GM21515 (cell line): ENCODE data around the gene OR56B4.
"Not testable (repeated sequence)": the region's sequence is repeated elsewhere in the genome, so short reads cannot be mapped to it uniquely, and the experiment has no call there.

ENCODE experiments used
- ATAC-seq: cut with Tn5 transposase; IDR thresholded peaks from one replicate; pipeline ENCODE4 v1.9.1; 2021; ENCODE audit not compliant: unreplicated experiment

The OR56B4 gene, protein sequence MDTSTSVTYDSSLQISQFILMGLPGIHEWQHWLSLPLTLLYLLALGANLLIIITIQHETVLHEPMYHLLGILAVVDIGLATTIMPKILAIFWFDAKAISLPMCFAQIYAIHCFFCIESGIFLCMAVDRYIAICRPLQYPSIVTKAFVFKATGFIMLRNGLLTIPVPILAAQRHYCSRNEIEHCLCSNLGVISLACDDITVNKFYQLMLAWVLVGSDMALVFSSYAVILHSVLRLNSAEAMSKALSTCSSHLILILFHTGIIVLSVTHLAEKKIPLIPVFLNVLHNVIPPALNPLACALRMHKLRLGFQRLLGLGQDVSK

DNA sequence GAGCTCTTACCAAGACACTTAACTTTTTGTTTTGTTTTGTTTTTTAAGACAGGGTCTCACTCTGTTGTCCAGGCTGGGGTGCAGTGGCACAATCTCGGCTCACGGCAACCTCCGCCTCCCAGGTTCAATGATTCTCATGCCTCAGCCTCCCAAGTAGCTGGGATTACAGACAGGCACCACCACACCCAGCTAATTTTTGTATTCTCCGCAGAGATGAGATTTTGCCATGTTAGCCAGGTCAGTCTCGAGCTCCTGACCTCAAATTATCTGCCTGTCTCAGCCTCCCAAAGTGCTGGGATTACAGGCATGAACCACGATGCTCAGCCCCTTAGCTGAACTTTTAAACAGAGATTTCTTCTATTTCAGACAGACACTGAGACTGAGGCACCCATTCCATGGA is at the start of gene OR56B4:
Gene OR56B4 (plus strand): TSS at position 301 of the 400 bp plus-strand sequence. CDS start 95 bp downstream, at position 396.
- not testable (repeated sequence) for ATAC-seq

DNA sequence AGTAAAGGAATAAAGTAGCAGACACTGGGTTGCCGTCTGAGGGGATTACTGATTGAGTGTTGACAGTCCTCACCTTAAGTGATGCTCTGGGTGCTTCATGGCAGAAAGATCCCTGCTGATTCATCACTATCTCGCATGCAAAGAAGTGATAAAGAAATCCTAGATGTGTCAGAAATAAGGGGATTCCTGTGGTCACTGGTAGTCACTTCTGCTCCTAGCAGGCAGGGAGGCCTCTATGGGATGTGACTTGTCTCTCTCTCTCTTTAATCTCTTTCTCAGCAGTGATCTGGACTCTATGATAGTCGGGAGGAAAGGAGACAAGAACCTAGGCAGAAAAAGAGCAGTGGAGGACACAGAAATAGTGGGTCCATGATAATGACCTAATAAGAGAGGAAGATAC is 46.0 kb upstream of the OR56B4 start:
- ATAC-seq, result no peak

DNA sequence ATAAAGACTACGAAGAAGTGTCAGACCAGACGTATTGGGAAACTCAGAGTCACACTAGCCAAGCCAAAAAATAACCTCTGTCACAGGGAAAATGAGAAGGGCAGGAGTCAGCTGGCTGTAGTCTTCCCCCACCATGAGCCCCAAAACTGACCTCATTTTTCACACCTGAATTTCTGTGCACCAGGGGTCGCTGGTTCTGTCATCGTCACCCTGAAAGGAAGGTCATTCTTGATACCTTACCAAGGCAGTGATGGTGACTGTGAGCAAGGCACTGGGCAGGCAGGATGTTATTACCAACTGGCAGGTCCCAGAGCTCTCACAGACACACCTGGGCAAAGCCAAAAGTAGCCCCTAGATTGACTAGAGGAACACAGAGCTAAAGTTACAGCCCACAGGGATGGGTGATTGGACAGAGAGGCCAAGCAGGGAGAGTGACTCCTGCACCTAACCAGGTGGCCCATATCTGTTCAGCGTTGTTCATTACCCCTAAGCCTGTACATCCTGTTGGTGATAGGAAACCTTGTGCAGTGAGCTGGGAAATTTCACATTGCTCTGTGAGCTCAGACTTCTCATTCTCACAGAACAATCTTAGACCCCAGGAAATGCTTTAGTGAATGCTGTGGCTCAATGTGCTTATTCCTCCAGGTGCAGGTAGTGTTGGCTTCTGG is 44.7 kb upstream of the OR56B4 start:
- ATAC-seq, result no peak

DNA sequence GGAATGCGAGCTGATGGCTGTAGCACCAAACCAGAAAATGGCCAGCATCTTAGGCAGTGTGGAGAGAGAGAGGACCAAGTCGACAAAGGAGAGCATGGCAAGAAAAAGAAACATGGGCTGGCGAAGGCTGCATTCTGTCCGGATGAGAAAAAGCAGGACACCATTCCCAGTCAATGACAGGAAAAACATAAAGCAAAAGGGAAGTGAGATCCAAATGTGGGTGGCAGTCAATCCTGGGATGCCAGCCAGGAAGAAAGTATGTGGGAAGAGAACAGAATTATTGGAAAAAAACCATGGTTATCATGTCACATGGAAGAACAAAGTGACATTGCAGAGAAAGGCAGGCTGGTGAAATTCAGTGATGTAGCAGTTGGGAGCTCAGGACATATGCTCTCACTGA is 40.0 kb upstream of the OR56B4 start:
- ATAC-seq, result no peak

DNA sequence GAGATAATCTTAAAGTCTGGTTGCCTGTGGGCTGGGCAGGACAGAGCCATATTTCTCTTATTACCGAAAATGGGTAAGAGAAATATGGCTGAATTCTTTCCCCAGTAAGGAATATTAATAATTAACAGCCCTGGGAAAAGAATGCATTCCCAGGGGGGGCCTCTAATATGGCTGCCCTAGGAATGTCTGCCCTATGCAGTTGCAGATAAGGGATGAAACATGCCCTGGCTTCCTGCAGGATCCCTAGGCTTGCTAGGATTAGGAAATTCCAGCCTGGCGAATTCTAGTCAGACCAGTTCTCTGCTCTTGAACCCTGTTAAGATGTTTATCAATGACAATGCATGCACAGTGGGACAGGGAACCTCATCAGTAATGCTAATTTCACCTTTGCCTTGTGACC is 31.0 kb upstream of the OR56B4 start:
- not testable (repeated sequence) for ATAC-seq

DNA sequence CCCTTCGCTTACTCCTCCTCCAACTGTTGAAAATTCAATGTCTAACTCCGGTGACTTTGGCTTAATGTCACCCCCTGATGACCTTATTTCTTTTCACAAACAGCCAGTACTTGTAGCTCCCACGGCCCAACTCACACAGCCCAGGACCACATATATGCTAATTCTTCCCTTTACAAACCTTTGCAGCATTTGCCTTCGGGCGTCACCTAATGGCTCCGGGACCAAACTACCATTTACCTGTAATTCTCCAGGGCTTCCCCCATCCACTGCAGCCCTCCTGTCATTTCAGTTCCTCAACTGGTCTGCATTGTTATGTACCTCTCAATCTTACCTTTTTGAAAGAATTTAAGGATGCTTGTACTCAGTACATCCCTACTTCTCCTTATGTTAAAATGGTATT is 29.8 kb upstream of the OR56B4 start:
- ATAC-seq, result no peak

DNA sequence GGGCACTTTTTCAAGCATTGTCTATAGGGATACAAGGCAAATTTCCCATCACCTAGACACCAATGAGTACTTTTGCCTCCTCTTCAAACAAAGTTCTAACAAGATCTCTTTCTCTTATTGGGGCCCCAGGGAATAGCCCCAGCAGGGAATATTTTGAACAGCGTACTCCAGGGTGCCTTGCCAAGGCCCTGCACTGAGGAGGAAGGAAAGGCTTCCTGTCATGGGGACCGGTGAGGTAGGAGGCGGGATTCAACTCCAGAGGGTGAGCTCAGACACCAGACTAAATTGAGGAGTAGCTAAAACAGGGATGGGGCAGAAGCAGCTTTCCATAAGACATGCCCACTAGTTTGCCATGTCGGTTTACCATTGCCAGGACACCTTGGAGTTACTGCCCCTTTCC is 28.0 kb upstream of the OR56B4 start:
- no peak for ATAC-seq

DNA sequence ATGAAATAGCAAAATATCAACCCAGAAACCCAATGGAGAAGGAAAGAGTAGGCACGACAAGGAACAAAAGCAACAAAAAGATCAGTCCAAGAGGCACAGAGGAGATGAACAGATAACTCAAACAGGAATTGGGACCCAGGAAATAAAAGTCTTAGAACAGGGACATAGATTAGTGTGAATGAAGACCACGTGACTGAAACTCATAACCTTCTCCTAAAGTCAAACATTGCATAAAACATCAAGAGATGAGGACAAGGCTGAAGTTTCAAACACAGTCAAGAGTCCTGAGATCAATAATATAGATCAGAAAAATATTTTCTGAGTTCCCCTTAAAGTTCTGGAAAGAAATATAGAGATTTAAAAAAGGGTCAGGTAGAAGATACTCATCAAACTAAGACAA is 24.4 kb upstream of the OR56B4 start:
- no peak for ATAC-seq

DNA sequence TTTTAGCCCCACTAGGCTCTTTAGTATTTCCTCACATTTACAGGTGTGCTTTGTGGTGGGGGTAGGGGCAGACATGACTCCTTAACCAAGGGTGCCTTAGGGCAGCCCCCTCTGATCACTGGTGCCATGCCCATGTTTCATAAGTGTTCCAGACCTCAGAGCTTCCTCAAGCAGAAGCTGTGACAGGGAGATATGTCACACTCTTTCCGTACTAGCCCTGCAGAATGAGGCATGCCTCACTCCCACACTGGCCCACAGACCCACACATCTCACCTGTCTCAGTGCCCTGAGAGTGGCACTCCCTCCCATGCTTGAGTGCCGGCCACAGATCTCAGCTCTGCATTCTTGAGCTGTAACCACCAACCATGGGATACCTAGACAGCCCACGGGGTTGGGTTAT is 22.9 kb upstream of the OR56B4 start:
- no peak for ATAC-seq

DNA sequence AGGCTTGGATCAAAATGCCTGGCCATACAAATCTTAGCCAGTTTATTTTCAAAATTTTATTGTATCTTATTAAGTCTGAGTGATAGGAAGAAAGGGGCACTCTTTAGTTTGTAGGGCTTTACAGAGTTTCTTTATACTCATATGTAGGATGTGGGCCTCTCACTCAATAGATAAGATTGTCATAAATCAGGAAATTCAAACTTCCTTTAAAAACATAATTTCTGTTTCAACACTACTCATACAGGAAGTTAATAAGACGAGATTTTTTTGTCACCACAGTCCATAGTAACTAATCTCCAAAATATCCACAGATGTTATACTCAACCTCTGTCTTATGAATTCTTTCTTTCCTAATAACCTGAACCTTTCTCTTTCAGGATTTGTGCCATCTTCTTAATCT is 13.3 kb upstream of the OR56B4 start:
- ATAC-seq, result no peak

DNA sequence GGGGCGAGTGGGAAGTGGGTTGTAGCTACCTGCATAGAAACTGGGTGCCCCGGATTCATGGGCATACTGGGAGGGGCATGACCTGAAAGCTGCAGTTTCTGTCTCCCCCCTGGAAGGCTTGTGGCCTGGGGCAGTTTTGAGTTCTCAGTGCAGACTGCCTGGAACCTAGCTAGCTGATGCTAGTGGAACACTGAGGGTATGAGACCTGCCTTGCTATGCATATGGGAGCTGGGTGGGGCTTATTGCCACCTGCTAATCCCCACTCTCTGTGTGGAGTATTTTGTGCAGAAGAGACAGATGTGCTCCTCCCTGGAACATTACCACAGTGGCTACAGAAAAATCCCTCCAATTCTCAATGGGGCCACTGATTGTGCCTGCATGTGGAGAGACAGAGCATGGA is 11.7 kb upstream of the OR56B4 start:
- no peak for ATAC-seq

DNA sequence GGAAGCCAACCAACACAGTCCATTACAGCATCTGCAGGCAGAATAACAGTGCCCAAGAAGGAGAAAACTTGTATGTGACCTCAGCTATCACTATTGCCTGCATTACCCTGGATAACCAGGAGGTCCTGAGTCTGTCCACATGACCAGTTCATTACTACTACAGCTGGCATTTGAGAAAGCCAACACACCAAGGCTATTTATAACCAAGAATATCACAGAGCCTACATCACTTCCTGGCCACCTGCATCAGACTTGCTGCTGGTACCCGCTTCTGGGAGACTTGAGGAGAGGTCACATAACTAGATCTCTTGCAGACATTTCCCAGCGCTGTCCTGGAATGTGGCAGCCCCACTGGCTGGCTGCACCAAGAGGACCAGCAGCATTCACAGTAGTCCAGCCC is 11.1 kb upstream of the OR56B4 start:
- ATAC-seq, result no peak

DNA sequence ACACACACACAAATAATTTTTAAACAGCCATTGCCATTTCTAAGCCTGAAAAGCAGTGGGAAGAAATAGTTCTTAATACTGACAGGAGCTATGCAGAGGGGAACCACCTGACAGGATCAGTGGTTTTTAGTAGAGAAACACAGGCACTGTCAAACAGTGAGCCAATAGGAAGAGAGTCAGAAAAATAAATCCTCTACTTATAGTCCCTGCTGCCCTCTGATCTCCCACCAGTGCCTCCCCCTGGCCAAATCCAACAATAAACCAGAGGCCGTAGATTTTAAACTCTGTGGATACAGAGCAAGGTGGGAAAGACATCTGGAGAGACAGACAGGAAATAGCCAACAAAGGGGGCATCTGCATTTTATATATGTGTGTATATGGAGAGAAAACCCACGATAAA is 7.9 kb upstream of the OR56B4 start:
- no peak for ATAC-seq

DNA sequence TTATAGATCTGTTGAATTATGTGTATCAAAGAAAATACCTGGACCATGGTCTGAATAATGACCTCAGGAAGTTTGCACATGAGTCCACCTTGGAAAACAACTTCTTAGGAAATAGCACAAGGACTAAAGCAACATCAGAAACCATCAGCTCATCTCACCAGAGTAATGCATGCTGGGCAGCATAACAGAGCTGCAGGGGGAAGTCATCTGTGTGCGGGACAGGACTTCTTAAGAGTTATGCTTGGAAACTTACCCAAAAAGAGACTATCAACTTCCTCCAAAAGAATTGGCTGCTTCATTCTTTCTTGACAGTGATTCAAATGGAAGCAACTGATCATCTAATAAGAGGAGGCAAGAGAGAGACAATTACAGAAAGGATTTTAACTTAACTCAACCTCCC is 2.5 kb downstream of the OR56B4 start:
- ATAC-seq, result no peak

DNA sequence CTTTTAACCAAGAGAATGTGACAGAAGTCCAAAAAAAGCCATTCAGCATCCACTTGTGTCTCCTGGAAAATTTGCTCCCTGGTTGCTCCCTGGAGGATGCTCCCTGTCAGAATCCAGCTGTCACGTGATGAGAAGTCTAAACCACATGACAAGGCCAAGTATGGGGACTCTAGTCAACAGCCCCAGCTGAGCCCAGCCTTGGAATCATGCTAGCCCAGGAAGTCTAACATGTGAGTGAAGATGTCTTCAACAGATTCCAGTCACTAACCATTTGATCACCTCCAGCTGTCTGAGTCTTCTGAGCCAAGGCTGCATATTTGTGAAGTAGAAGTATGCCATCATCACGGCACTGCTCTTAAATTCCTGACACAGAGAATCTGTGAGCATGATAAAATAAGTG is 4.2 kb downstream of the OR56B4 start:
- no peak for ATAC-seq

DNA sequence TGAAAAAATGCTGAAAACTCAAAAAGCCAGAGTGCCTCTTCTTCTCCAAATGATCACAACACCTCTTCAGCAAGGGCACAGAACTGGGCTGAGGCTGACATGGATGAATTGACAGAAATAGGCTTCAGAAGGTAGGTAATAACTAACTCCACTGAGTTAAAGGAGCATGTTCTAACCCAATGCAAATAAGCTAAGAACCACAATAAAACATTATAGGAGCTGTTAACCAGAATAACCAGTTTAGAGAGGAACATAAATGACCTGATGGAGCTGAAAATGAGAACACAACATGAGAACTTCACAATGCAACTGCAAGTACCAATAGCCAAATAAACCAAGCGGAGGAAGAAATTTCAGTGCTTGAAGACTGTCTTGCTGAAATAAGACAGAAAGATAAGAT is 9.2 kb downstream of the OR56B4 start:
- no peak for ATAC-seq

DNA sequence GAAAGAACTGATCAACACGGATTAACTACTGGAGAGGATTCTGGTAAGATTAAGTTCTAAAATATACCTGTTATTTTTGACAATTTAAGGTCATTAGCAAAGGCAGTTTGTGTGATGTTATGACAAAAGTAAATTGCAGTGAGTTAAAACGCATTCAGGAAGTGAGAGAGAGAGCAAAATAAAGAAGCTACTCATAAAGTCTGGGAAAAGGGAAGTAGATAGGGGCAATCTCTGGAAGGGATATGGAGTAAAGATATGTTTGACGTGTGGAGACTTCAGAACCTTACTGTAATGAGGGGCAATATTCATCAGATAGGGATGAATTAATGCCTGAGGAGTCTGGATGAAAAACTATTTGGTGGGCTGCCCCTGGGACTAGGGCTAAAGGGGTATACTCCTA is 16.8 kb downstream of the OR56B4 start:
- ATAC-seq, result no peak

DNA sequence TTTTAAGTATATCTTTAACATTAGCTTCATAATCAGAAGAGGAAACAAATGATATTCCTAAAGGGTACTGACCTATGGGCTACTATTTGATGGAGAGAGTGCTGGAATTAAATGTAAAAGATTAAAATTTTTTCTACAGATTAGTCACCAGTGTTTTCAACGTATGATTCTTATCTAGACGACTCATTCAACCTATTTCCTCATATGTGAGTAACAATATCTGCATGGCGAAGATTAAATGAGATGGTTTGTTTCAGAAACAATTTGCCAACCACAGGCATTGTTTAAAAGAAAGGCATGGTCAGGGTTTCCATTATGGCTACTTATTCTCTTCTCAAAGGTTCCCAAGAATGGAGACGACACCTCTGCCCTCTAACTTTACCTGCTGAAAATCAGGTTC is 20.4 kb downstream of the OR56B4 start:
- ATAC-seq, result no peak

DNA sequence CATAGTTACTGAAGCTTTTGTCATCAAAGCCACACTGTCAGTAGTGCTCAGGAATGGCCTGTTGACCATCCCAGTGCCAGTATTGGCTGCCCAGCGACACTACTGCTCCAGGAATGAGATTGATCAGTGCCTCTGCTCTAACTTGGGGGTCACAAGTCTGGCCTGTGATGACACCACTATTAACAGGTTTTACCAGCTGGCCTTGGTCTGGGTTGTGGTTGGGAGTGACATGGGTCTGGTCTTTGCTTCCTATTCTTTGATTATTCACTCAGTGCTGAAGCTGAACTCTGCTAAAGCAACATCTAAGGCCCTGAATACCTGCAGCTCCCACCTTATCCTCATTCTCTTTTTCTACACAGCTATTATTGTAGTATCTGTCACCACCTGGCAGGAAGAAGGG is 21.5 kb downstream of the OR56B4 start:
- no peak for ATAC-seq

DNA sequence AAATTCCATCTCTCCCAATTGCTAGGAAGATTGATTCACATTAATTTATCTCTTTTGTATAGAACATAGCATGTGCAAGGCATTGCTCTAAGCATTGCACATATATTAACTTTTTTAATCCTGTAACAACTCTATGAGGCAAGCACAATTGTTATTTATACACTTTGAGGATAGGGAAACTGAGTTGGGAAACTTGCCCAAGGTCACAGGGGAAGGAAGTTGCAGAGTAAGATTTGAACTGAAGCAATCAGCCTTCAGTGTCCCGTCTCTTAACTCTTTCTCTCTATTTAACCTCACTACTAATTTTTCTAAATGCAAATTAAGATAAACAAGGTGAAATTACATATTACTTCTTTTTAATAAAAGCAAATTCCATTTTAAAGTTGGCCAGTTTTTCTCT is 22.2 kb downstream of the OR56B4 start:
- ATAC-seq, result no peak

DNA sequence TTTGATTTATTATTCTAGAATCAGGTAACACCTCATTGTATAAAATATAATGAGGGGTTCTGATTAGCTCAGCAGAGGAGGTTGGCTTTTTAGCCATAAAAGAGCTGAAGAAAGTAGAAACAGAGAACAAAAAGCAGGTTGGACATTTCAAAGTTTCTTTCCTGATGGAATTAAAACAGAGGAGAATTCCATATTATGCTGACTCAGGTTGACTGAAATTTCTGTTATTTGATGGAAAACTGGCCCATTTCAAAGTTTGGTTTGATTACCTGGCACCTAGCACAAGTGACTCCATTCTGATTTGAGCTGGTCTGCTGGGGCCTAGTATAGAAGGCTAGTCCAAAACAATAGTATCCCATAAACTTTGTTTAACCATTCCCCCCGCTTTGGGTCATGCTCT is 24.9 kb downstream of the OR56B4 start:
- no peak for ATAC-seq

DNA sequence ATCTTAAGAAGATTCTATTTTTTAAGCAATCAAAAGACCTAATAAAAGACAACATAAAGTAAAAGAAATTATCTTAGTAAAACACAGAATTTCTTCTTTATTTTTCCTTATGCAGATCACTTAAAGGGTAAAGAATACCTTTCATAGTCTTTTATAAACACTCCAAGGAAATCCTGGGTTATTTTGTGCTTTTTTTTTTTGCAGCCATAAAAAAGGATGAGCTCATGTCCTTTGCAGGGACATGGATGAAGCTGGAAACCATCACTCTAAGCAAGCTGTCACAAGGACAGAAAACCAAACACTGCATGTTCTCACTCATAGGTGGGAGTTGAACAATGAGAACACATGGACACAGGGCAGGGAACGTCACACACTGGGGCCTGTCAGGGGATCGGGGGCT is 28.5 kb downstream of the OR56B4 start:
- ATAC-seq, result not testable (repeated sequence)

DNA sequence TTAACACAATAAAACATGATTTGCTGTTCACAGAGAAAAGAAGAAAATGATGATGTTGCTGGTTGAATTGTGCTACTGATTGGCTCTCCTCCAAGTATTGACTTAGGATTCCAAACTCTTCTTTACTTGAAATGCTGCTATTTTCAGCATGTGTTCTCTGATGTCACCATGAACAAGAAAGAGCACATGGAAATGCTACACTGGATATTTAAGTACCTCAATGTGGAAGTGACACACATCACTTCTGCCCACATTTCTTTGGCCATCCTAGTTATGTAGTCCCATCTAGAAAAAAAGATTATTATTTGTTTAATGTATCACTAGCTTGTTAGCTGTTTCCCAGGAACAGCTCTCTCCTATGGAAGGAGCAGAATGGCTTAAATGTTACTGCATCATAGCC is 35.5 kb downstream of the OR56B4 start:
- ATAC-seq, result no peak
